Caco-2 (cell line): ENCODE data around the gene FAM193A. TPM values are rescaled to one million over a fixed set of nuclear protein-coding genes. Genes with fewer than 3 reads are reported as not detected.

ENCODE experiments used
- BruUV-seq: library from RNA; stranded (reverse); fragments of 400-500 nt; replicated peaks from 2 replicates; lab custom pipeline; 2021; lab: Mats Ljungman, UMichigan
- CTCF ChIA-PET: fragments of 300-600 bp; sonication (Branson Sonifier 250); formaldehyde crosslinking; loops from one replicate; lab custom pipeline; 2022; ENCODE audit warnings: antibody characterized with exemption; lab: Charles Lee
- POLR2A ChIA-PET: fragments of 300-600 bp; sonication (Branson Sonifier 250); formaldehyde crosslinking; loops from one replicate; lab custom pipeline; 2022; ENCODE audit warnings: antibody characterized with exemption; lab: Charles Lee
- DNase-seq, 2 experiments: peaks; one replicate each; pipeline versions ENCODE4 v3.0.0 to v3.0.0-alpha.2; 2020 to 2022
- H3K27me3 ChIP-seq: replicated peaks from 2 replicates; pipeline ENCODE4 v1.6.0; 2011; ENCODE audit warnings: low read length; ENCODE audit not compliant: control insufficient read depth, insufficient read depth
- H3K36me3 ChIP-seq: 2 replicates; pipeline ENCODE4 v1.5.1; 2011; ENCODE audit warnings: low read length; ENCODE audit not compliant: control insufficient read depth, insufficient read depth
- H3K4me1 ChIP-seq: fragments of 250-450 bp; sonication (Bioruptor Pico); 2 replicates; pipeline ENCODE4 v1.5.1; 2020; ENCODE audit warnings: mild to moderate bottlenecking
- H3K4me3 ChIP-seq: 2 replicates; pipeline ENCODE4 v1.5.1; 2011; ENCODE audit warnings: low read depth, mild to moderate bottlenecking, control low read depth, low read length
- H3K9me3 ChIP-seq: fragments of 250-450 bp; sonication (Bioruptor Pico); 2 replicates; pipeline ENCODE4 v1.5.1; 2020; ENCODE audit warnings: mild to moderate bottlenecking, moderate library complexity
- H3K27ac Mint-ChIP-seq: one replicate; pipeline ENCODE4 v1.8.0; 2022; ENCODE audit warnings: mixed read lengths; ENCODE audit not compliant: unreplicated experiment
- H3K27me3 Mint-ChIP-seq: one replicate; pipeline ENCODE4 v1.8.0; 2022; ENCODE audit warnings: mixed read lengths; ENCODE audit not compliant: insufficient read depth, unreplicated experiment
- H3K36me3 Mint-ChIP-seq: one replicate; pipeline ENCODE4 v1.8.0; 2022; ENCODE audit warnings: mild to moderate bottlenecking, mixed read lengths; ENCODE audit not compliant: insufficient read depth, unreplicated experiment
- H3K4me1 Mint-ChIP-seq: one replicate; pipeline ENCODE4 v1.8.0; 2022; ENCODE audit warnings: low read depth, mixed read lengths; ENCODE audit not compliant: unreplicated experiment
- H3K4me3 Mint-ChIP-seq: one replicate; pipeline ENCODE4 v1.8.0; 2022; ENCODE audit warnings: mild to moderate bottlenecking, moderate library complexity, mixed read lengths; ENCODE audit not compliant: unreplicated experiment
- H3K9me3 Mint-ChIP-seq: one replicate; pipeline ENCODE4 v1.8.0; 2022; ENCODE audit warnings: mixed read lengths; ENCODE audit not compliant: unreplicated experiment
- CTCF ChIP-seq, 2 experiments: fragments of 200-600 bp in 1 of 2; IDR thresholded peaks; 1 replicate in 1 of 2; 2 replicates in 1 of 2; pipeline versions ENCODE4 v1.5.1 to v1.8.0; 2011 to 2022; ENCODE audit warnings: antibody characterized with exemption in 1 of 2, control low read depth in 1 of 2, inconsistent platforms in 1 of 2, low read depth in 1 of 2, low read length in 1 of 2, mild to moderate bottlenecking in 1 of 2, moderate library complexity in 1 of 2; ENCODE audit not compliant: insufficient read depth in 1 of 2, severe bottlenecking in 1 of 2, unreplicated experiment in 1 of 2
- intact Hi-C: fragments of 100-400 bp; cut with micrococcal nuclease; formaldehyde crosslinking; loops from one replicate; pipeline ENCODE4 v1.10.0; 2022; ENCODE audit not compliant: unreplicated experiment
- total RNA-seq: library from RNA; stranded (reverse); gene quantifications from 2 replicates; pipeline ENCODE4 v1.2.3, GENCODE V29; 2022

The FAM193A gene
- total RNA-seq, 1 experiment from 2014 or later = 28.7 TPM

GRCh38 chr4:2526559-2526958, 9.9 kb upstream of the FAM193A start:
- no peak for DNase-seq
- Histone ChIP-seq H3K36me3 (no peaks in the 10 kb centered on the region), H3K27me3 (no peaks in the 10 kb centered on the region), H3K4me3 (no peak overlapping the region), H3K9me3 (no peaks in the 10 kb centered on the region), H3K4me1 (no peaks in the 10 kb centered on the region)
- Mint-ChIP-seq H3K4me1 (no peaks in the 10 kb centered on the region), H3K27me3 (no peaks in the 10 kb centered on the region), H3K36me3 (peaks cover 10% of the 10 kb centered on the region), H3K9me3 (no peaks in the 10 kb centered on the region), H3K4me3 (no peak overlapping the region), H3K27ac (no peak overlapping the region)
- TF ChIP-seq CTCF (IDR thresholded peaks at IDR 0.05; ENCODE audit: insufficient read depth in 1 of 2, low read depth in 1 of 2, low read length in 1 of 2, severe bottlenecking in 1 of 2, unreplicated experiment in 1 of 2) = no peak
- intact Hi-C loops = no loop called here
- no TSS peak for BruUV-seq
- ChIA-PET POLR2A (no interaction called here), CTCF (no interaction called here)

- DNase-seq = peak in 1 of 2 experiments; percentile 11
- intact Hi-C loops = loop anchor here (5.0 kb wide), 1 partner anchor 118 kb away; the partner anchor contains the start of genes CFAP99 and ZFYVE28
- H3K9me3 ChIP-seq = no peaks in the 10 kb centered on the region
- CTCF ChIA-PET = interaction anchor here (1.1 kb wide), 1 partner anchor 27 kb away, joined by 3 read pairs; no protein-coding TSS in a partner anchor
- H3K4me1 Mint-ChIP-seq = no peaks in the 10 kb centered on the region
- H3K4me3 Mint-ChIP-seq = peak overlapping the region; percentile 88
- H3K4me1 ChIP-seq = no peaks in the 10 kb centered on the region
- no peaks in the 10 kb centered on the region; the same call in 1 of the 2 replicates for H3K36me3 ChIP-seq
- no peaks in the 10 kb centered on the region for H3K27me3 Mint-ChIP-seq
- H3K27ac Mint-ChIP-seq = peak overlapping the region; percentile 88
- POLR2A ChIA-PET = interaction anchor here (2.4 kb wide), 1 partner anchor 66 kb away, joined by 22 read pairs; the partner anchor contains the start of gene RNF4
- no peaks in the 10 kb centered on the region for H3K9me3 Mint-ChIP-seq
- no peak for TF ChIP-seq CTCF (IDR thresholded peaks at IDR 0.05; ENCODE audit: insufficient read depth in 1 of 2, low read depth in 1 of 2, low read length in 1 of 2, severe bottlenecking in 1 of 2, unreplicated experiment in 1 of 2)
- no TSS peak for BruUV-seq
- H3K36me3 Mint-ChIP-seq = peaks cover 6% of the 10 kb centered on the region
- H3K4me3 ChIP-seq = peak overlapping the region; percentile 86
- no peaks in the 10 kb centered on the region for H3K27me3 ChIP-seq
These were observed 1.5 kb upstream of the FAM193A start for GRCh38 chr4:2534904-2535375.

- no peaks in the 10 kb centered on the region; the same call in 1 of the 2 replicates for H3K36me3 ChIP-seq
- ChIA-PET CTCF (interaction anchor here (0.6 to 1.1 kb wide), 6 partner anchors 11 to 316 kb away, joined by 3 to 9 read pairs (median 4); no protein-coding TSS in a partner anchor), POLR2A (interaction anchor here (0.6 to 2.4 kb wide), 11 partner anchors 52 to 1724 kb away, joined by 3 to 22 read pairs (median 3); partner anchors contain the start of gene RNF4)
- Mint-ChIP-seq H3K27me3 (no peaks in the 10 kb centered on the region), H3K9me3 (no peaks in the 10 kb centered on the region), H3K4me3 (peak overlapping the region; percentile 88), H3K36me3 (peaks cover 6% of the 10 kb centered on the region), H3K4me1 (no peaks in the 10 kb centered on the region), H3K27ac (peak overlapping the region; percentile 88)
- no peaks in the 10 kb centered on the region for H3K27me3 ChIP-seq
- H3K4me3 ChIP-seq = peak overlapping the region; percentile 86
- DNase-seq = peak; percentile 48 to 51
- no peaks in the 10 kb centered on the region for H3K4me1 ChIP-seq
- BruUV-seq = TSS peak; percentile 70
- H3K9me3 ChIP-seq = no peaks in the 10 kb centered on the region
- intact Hi-C loops = loop anchor here (1.0 to 5.0 kb wide), 2 partner anchors 48 to 118 kb away; partner anchors contain the start of genes CFAP99 and ZFYVE28
- peak in 1 of 2 experiments; percentile 9 for TF ChIP-seq CTCF (IDR thresholded peaks at IDR 0.05; ENCODE audit: insufficient read depth in 1 of 2, low read depth in 1 of 2, low read length in 1 of 2, severe bottlenecking in 1 of 2, unreplicated experiment in 1 of 2)
These were observed 863 bp upstream of the FAM193A start for GRCh38 chr4:2535376-2536192.
